IPS DF 19.7 (cell line): ENCODE data around the gene CROCC.
"Not testable (repeated sequence)": the region's sequence is repeated elsewhere in the genome, so short reads cannot be mapped to it uniquely, and the experiment has no call there.

ENCODE experiments used
- DNase-seq: peaks from one replicate; pipeline ENCODE4 v3.0.0-alpha.2; 2013; ENCODE audit warnings: low read depth, low spot score

The CROCC gene

DNA sequence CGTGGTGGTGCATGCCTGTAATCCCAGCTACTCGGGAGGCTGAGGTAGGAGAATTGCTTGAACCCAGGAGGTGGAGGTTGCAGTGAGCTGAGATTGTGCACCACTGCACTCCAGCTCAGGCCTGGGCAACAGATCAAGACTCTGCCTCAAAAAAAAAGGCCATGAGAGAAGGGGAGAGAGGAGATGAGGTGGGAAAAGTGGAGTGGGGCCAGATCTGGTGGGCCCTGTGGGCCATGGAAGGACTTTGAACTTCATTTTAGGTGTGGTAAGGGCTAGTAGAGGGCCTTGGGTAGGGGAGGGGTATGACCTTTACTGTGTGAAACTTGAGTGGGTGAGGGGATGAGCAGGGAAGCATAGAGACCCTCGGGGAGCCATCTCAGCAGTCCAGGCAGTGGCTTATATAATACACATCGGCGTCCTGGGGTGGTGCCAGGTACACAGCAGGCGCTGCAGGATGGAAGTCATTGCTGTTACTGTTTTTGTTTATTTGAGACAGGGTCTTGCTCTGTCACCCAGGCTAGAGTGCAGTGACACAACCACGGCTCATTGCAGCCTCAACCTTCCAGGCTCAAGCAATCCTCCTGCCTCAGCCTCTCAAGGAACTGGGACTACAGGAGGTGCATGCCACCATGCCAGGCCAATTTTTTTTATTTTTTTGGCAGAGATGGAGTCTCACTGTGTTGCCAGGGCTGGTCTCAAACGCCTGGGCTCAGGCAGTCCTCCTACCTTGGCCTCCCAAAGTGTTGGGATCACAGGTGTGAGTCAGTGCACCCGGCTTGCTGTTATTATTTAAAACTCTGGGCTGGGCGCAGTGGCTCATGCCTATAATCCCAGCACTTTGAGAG lies 5.5 kb upstream of the CROCC start:
- DNase-seq: not testable (repeated sequence)

DNA sequence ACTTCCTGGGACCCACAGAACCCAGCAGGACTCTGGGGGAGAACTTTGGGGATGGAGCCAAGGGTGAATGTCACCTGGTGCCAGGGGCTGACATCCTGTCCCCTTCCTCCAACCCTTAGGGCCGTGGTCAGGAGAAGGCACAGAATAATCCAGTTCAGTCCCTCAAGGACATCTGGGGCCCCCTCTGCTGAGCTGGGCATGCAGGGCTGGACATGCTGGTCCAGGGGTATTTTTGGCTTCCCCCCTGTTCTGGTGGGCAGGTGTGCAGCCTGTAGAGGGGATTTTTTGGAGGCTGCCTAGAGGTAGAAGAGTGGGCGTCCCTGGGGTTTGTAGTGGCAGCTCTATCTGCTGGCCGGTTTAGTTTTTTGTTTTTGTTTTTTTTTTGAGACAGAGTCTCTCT lies 3.4 kb upstream of the CROCC start:
- DNase-seq: no peak

DNA sequence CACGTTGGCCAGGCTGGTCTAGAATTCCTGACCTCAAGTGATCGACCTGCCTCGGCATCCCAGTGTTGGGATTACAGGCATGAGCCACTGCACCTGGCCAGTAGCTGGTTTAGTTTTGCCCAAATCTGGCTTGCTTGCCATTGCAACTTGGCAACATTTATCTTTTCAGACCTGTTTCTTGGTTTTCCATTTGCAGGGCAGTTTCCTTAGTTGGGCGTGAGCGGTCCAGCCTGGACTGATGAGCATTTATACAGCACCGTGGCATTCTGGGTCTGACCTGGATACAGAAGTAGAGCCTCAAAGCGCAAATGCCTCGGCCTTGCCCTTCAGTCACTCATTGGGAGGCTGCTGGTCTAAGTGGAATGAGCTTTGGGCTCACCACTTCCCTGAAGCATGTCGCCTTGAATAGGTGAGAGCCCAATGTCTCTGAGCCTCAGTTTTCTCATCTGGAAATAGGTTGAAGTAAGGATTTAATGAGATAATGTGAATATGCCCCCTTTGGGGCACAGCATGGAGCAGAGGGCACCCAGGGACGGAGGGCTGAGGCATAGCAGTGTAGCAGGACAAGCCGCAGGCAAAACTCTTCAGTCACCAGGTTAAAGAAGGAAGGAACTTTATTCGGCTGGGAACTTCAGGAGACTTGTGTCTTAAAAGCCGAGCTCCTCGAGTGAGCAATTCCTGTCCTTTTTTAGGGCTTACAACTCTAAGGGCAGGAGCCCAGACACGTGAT lies 2.6 kb upstream of the CROCC start:
- DNase-seq: not testable (repeated sequence)

DNA sequence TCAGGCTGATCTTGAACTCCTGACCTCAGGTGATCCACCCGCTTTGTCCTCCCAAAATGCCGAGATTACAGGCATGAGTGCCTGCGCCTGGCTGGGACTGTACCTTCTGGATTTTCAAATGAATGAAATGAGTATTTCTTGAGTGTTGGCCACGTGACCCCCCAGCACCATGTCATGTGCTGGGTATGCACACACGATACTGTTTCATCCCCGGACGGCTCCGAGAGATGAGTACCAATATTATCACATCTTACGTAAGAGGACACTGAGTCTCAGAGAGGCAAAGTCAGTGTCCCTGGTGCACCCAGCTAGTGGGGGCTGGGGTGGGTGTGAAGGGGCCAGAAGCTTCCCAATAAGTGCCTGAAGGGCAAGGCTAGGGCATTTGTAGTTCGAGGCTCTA lies 780 bp upstream of the CROCC start:
- DNase-seq: no peak

DNA sequence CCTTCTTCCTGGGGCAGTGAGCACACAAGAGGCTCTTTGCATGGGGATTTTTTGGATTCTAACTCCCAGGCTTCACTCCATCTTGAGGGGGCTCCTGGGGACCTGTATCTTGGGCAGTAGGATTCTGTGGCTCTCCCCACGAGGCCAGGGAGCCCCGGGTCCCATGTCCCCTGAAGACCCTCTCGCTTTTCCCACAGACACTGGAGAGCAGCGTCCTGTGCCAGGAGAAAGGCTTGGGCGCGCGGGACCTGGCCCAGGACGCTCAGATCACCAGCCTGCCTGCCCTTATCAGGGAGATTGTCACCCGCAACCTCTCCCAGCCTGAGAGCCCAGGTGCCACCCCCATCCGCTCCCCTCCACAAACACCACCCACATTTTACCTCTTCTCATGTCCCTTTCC lies 735 bp downstream of the CROCC start:
- no peak for DNase-seq

DNA sequence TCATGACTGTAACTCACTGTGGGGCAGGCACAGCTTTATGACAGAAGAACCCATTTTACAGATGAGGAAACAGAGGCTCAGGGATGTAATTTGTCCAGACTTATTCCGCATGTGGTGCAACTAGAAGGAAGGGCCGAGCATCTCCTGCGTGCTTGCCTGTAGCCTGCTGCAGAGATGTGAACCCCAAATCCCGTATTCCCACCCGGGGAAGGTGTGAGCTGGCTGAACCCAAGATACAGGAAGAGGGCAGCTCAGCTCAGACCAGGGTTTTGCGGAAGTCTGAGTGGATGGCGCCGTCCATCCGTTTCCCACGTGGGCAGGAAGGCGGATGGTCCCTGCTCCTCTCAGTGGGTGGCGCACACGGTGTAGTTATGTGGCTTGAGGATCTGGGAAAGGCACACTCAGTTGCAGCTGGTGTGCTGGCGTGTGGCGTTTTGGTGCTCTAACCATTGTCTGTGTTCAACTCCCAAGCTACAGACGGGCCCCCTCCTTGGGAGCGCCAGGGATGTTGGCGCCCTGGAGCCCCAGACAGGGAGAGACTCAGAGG lies 1.2 kb downstream of the CROCC start:
- no peak for DNase-seq

DNA sequence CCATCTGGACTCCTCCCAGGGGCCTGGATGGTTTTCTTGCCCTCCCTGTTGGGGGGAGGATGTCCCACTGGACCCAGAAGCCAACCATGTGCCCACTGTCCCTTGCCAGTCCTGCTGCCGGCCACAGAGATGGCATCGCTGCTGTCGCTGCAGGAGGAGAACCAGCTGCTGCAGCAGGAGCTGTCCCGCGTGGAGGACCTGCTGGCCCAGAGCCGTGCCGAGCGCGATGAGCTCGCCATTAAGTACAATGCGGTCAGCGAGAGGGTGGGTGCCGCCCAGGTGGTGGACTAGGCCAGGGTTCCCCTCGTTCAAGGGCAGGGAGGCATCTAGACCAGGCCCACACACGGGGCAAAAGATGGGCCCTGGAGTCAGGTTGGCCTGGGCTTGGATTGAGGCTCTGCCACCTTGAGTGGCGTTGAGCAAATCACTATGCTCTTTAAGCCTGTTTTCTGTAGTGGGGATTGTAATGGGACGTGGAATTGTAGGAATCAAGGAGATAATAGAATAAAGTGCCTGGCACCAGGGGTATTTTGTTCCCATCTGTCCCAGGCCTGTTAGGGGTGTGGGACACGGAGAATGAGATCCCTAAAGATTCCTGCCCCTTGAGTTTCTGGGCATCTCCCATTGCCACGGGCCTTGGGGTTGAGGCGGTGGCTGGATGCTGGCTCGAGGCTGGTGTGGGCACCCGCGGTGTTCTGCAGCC lies 2.6 kb downstream of the CROCC start:
- no peak for DNase-seq

DNA sequence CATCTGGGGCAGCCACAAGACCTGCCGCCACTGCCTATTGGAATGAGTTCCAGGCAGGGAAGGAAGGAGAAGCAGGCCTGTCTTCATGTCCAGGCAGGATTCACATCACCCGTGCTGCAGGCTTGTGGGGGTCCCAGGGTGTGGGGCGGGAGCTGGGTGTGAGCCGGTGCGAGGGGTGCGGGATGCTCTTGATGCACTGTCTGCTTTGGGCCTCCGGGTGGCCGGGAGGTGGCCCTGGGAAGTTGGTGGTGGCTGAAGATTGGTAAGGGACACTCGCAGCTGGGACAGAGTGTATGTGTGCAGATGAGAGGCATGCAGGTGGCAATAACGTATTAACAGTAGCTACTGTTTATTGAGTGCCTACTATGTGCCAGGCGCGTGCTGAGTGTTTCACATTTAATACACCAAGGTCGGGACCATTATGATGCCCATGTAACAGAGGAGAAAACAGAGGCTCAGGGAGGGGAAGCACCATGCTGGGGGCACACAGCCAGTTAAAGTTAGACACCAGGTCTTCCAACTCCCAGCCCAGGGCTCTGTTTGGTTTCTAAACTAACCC lies 3.3 kb downstream of the CROCC start:
- DNase-seq: no peak

DNA sequence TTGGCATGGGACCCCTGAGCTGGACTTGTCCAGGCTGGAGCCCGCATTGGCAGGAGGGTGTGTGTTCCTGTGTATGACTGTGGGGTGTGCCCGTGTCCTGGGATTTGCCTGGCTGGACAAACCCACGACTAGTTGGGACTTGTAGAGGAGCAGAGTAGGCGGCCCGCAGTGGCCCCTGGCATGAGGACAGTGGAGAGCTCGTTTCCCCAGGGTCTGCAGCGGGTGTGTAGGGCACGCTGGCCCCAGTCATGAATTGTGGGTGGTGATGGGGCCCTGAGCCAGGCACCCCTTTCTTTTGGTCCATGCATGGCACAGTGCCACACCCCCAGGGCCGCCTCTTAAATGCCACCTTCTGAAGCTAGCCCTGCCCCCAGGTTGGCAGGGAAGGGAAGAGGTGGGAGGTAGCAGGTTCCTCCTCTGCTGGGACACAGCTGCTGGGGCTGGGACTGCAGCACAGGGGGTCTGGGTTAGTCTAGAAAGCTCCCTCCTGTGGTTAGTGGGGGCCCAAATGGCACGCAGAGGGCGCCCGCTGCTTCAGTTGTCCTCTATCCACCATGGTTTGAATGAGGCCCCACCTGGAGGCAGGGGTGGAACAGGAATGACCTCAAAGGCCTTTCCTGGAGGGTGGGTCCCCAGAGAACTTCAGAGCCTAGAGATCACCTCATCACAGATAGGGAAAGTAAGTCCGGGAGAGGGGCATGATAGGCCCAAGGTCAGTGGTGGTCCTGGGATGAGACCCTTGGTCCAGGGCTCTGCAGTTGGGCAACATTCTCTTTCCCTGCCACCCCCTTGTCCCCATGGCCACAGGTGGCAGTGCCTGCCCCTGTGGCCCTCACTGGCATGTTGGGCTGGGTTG lies 4.1 kb downstream of the CROCC start:
- no peak for DNase-seq

DNA sequence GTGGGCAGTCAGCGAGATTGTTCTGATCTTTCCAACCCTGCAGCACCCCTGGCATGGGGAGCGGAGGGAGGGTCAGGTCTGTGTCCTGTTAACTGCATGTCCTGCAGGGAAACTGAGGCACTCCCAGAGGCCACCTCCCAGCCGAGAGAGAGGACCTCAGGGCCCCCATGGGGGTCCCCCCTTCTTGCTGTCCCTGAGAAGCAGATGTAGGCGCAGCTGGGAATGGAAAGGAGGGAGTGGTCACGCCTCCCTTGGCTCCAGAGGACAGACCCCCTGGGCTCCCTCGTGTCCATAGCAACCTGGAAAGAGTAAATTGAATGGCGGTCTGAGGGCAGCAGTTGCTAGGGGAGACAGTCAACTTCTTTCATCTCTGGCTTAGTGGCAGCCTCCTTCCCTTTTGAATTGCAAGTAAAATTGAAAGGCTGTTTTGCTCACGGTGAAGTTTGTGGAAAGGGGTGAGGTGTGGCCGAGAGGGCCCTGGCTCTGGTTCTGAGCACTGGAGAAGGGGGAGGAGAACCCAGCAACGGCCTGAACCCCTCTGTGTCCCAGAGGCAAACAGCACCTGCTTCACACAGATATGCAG lies 4.9 kb downstream of the CROCC start:
- no peak for DNase-seq

DNA sequence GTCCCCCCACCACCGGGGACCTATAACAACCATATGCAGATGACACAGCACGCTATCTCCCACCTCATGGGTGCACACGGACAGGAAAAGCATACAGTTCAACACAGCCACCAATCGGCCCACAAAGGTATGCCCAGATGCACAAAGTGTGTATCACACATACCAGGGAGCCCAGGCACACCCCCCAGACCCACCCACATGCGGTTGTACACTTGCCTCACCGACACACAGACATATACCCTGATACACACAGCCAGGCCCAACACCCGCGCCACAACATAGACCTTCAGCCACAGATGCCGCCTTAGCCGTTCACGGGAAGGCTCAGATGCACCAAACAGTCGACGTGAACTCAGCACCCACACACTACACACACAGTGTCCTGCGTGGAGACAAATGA lies 5.5 kb downstream of the CROCC start:
- no peak for DNase-seq

DNA sequence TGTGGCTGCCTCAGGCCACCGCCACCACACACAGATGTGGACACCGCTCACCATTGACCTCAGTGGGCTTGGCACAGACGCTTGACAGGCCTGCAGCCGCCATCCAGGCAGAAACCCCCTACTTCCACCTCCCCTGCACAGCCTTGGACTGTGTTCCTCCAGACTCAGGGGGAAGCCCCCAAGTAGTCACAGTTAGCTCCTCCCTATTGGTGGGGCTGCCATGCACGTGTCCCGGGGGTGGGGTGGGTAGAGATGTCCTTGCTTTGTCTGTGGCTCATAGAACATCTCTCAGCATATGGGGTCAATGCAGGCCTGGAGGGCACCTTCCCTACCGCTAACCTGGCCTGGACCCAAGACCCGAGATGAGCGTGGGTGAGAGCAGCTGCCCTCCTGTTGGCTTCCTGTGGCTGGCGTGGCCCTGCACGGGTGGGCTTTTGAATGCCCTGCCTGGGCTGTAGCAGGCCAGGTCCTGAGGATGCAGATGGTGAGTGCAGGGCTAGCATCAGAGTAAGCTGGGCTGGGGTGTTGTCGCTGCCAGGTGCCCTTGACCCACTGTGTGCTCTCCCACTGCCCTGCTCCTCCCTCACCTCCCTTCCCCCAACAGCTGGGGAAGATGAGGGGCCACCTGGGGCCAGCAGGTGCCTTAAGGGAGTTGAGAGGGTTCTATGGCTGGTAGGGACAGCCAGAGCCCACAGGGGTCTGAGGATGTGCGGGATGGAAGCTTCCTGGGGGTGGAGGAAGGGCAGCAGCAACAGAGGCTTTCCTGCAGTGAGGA lies 6.2 kb downstream of the CROCC start:
- no peak for DNase-seq

DNA sequence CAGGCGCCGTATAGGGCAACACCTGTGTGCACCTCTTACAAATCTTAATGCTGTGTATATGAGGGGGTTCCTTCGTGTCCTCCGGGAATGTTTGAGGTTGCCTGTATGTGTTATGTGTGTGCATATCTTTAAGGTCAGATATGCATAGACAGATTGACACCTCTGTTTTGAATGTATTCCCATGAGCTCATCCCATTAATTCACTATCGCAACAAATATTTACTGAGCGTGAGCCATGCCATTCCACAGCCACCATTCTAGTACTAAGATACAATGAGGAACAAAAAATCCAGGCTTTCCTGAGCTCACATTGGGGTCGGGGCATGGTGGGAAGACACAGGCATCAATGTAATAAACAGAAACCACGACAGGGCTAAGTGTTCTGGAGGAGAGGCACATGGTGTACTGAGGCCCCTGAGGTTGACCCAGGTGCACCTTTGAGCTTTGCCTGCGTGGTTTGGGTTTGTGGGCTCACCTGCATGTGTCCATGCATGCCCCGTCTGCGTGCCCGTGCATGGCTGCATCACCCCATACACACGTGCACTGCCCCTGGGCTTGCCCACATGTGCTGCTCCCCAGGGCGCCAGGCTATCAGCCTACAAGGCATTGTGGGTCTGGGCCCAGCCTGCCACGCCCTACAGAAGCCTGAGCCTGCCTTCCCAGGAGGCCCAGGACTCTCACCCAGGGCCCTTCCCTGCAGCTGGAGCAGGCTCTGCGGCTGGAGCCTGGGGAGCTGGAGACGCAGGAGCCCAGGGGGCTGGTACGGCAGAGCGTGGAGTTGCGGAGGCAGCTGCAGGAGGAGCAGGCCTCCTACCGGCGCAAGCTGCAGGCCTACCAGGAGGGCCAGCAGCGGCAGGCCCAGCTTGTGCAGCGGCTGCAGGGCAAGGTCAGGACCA lies 7.7 kb downstream of the CROCC start:
- DNase-seq: not testable (repeated sequence)

DNA sequence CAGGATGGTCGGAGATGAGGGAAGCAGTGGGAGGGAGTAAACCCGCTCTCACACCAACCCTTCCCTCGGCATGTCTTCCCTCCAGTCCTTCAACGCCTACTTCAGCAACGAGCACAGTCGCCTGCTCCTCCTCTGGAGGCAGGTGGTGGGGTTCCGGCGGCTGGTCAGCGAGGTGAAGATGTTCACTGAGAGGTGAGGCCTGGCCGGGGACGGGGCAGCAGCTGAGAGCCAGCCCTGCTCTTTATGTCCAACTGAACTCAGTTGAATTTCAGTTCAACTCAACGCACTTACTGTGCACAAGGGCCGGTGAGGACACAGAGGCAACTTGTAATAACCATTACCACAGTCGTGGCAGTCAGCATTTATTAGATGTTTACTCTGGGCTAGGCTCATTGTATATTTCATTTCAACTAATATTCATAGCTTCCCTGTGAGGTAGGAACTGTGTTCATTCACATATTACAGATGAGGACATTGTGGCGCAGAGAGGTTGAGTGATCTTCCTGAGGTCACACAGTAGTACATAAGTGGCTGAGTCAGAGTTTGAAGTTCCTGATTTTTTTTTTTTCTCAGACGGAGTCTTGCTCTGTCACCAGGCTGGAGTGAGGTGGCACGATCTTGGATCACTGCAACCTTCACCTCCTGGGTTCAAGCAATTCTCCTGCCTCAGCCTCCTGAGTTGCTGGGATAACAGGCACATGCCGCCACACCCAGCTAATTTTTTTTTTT lies 9.6 kb downstream of the CROCC start:
- DNase-seq: not testable (repeated sequence)

DNA sequence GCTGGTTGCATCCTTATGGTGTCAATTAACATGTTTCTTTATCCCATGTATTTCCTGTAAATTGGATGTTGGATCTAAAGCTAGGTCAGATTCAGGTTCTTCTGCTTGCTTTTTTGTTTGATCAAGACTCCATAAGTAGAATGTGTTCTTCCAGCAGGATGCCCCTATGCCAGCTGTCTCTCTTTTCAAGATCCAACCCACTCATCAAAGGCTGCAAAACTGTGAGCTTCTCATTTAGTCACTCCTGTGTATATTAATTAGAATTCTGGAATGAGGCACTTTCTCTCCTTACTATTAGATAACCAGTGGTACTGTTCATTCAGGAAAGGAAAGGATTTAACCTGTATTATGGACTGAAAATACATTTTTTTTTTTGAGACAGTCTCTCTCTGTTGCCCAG lies 12.2 kb downstream of the CROCC start:
- DNase-seq: not testable (repeated sequence)

DNA sequence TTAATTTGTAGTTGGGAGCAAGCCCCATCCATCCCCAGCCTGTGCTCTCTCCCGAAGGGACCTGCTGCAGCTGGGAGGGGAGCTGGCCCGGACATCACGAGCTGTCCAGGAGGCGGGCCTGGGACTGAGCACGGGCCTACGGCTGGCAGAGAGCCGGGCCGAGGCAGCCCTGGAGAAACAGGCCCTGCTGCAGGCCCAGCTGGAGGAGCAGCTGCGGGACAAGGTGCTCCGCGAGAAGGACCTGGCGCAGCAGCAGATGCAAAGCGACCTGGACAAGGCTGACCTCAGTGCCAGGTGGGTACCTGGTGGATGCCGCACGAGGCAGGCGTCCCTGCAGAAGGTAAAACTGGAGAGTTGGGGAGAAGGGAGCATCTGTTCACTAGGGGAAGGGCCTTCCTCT lies 14.8 kb downstream of the CROCC start:
- not testable (repeated sequence) for DNase-seq

DNA sequence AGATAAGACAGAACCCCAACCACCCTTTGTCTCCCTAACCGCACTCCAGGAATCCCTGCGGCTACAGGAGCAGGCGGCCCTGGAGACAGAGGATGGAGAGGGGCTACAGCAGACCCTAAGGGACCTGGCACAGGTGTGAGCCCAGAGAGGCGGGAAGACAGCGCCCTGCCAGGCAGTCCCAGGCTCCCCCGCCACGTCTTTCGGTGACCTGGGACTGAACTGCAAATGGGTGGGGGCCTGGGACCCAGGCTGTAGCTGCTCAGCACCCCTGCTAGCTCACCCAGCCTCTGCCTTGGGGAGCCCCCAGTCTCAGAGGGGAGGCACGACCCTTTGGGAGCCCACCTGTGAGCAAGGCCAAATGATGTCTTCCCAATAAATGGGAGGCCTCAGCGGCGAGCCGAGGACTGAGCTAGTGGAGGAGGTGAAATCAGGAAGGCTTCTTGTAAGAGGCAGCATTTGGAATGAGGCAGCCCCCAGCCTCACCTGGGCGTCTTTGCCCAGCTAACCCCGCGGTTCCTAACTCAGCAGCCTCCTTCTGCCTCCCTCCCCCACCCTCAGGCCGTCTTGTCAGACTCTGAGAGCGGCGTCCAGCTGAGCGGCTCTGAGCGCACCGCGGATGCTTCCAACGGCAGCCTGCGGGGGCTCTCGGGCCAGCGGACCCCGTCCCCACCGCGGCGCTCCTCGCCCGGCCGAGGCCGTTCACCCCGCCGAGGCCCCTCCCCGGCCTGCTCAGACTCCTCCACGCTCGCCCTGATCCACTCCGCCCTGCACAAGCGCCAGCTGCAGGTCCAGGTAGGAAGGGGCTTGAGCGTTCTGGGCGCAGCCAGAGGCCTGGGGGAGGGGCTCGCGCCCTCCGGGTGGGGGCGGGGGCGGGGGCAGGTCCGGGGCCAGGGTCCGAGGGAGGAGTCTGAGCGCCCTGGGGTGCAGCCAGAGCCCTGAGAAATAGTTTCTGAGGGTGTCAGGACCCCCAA lies 16.9 kb downstream of the CROCC start:
- no peak for DNase-seq
